Prostate gland (tissue), 2 donors: ENCODE results near the gene NOP16.

Source experiments
- POLR2A ChIP-seq: fragments of 450-650 bp; IDR thresholded peaks from one replicate; pipeline ENCODE4 v1.6.1; 2016; ENCODE audit warnings: antibody characterized with exemption, mild to moderate bottlenecking
- POLR2AphosphoS5 ChIP-seq: sonication (generic); formaldehyde crosslinking; IDR thresholded peaks from one replicate; pipeline ENCODE4 v1.6.1; 2017; ENCODE audit warnings: antibody characterized with exemption
- TF ChIP-seq, protein P1 (sequence below), 4 experiments: fragments of 200-600 bp in 2 of 4; fragments of 450-650 bp in 2 of 4; sonication (generic) in 2 of 4; IDR thresholded peaks; 1 replicate in 3 of 4; 2 replicates in 1 of 4; pipeline ENCODE4 v1.5.1; 2016 to 2019; ENCODE audit warnings: antibody characterized with exemption in 4 of 4, mild to moderate bottlenecking in 2 of 4, moderate library complexity in 2 of 4

DNA sequence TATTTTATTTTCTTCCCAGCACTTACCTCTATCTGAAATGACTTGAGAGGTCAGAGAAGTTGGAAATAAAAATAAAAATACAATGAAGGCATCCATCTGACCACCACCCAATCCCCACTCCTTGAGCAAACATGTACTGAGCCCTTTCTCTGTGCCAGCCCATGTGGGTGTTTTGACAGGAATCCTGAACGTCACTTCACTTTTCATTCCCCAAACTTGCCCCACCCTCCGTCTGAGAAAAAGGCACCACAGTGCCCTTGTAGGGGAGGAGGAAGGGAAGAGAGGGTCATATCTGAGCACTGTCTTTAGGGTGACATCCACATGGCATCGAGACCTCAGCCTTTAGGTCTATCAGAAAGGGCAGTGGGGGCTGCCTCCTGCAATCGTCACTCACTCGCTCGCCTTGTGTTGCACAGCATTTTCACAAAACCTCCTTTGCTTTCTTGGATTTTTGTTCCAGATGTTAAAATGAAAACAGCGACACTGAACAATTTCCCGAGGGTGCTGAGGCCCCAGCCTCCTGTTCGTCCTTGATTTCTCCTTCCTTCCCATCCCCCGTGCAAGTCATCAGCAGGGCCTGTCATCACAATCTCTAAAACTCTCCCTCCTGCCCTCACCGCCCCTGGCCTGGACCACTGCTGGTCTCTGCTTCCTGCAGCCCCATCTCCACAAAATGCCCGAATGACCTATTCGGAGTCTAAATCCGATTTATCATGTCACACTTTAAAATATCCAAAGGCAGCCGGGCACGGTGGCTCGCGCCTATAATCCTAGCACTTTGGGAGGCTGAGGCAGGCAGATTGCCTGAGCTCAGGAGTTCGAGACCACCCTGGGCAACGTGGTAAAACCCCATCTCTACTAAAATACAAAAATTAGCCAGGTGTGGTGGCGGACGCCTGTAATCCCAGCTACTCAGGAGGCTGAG, 13.1 kb upstream of the NOP16 start:
- TF ChIP-seq, protein P1, sequence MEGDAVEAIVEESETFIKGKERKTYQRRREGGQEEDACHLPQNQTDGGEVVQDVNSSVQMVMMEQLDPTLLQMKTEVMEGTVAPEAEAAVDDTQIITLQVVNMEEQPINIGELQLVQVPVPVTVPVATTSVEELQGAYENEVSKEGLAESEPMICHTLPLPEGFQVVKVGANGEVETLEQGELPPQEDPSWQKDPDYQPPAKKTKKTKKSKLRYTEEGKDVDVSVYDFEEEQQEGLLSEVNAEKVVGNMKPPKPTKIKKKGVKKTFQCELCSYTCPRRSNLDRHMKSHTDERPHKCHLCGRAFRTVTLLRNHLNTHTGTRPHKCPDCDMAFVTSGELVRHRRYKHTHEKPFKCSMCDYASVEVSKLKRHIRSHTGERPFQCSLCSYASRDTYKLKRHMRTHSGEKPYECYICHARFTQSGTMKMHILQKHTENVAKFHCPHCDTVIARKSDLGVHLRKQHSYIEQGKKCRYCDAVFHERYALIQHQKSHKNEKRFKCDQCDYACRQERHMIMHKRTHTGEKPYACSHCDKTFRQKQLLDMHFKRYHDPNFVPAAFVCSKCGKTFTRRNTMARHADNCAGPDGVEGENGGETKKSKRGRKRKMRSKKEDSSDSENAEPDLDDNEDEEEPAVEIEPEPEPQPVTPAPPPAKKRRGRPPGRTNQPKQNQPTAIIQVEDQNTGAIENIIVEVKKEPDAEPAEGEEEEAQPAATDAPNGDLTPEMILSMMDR (IDR thresholded peaks at IDR 0.05): no peak
- TF ChIP-seq POLR2AphosphoS5 (no peak), POLR2A (no peak)
